GM18951 (cell line): ENCODE measurements around the gene PKDREJ.
"Not testable (repeated sequence)": the region's sequence is repeated elsewhere in the genome, so short reads cannot be mapped to it uniquely, and the experiment has no call there.

Experiments used
- POLR2A ChIP-seq: IDR thresholded peaks from 4 replicates; pipeline ENCODE4 v1.6.1; 2011; ENCODE audit warnings: mild to moderate bottlenecking; ENCODE audit not compliant: insufficient read length, insufficient read depth; ENCODE audit errors: extremely low read depth
- in situ Hi-C: fragments of 300-500 bp; cut with MboI; formaldehyde crosslinking; loops from one replicate; pipeline ENCODE4 v1.12.0; 2022; ENCODE audit warnings: low sequenced_read_pairs, mixed read lengths, inconsistent platforms; ENCODE audit not compliant: unreplicated experiment

Gene PKDREJ

DNA sequence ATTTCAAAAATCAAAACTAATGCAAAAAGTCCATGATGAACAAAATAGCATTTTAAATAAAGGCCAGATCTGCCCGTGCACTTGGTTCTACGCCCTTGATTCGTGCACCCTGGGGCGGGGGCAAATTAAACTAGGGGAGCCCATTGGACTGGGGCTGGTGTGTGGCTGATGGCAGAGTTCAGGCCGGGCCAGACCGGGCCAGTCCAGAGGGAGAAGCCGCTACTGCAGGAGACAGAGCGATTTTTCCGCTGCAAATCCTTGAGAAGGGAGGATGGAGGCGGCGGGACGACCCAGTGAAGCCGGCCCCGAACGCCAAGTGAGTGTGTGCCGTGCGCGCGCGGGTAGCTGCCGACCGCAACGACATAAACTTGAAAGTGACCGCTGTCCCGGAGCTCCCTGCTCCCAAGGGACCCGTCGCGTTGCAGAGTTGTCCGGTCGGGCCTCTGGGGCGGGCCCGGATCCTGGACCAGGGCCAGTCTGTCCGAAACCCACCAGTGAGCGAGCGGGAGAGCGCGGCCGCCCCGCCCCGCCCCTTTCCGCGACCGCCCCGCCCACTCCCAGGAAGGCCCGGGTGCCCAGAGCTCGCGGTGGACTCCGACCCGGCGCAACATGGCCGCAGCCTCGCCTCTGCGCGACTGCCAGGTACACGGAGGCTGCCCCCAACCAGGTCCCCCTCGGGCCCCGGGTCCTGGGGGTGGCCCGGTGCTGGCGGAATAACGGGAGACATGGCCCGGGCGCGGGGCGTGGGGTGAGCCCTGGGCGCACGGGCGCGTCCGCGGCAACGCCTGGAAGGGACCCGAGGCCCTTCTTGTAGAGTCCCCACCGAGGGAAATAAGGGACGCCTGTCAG is 4.5 kb upstream of the PKDREJ start, which contains the start of gene TTC38:
Gene TTC38, plus strand, starts transcription at position 578 of the 849 bp plus-strand sequence. Its CDS starts 32 bp downstream, at position 610.
- in situ Hi-C loops: no loop called here
- peak; percentile 76 for TF ChIP-seq POLR2A

DNA sequence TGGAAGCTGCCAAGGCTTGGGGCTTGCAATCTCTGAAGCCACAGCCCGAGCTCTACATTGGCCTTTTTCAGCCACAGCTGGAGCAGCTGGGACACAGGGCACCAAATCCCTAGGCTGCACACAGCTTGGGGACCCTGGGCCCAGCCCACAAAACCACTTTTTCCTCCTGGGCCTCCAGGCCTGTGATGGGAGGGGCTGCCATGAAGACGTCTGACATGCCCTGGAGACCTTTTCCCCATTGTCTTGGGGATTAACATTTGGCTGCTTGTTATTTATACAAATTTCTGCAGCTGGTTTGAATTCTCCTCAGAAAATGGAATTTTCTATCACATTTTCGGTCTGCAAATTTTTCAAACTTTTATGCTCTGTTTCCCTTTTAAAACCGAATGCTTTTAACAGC is 2.5 kb upstream of the PKDREJ start:
- in situ Hi-C loops: not testable (repeated sequence)

DNA sequence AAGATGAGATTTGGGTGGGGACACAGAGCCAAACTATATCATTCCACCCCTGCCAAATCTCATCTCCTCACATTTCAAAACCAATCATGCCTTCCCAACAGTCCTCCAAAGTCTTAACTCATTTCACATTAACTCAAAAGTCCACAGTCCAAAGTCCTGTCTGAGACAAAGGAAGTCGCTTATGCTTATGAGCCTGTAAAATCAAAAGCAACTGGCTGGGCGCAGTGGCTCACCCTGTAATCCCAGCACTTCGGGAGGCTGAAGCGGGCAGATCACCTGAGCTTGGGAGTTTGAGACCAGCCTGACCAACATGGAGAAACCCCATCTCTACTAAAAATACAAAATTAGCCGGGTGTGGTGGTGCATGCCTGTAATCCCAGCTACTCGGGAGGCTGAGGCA is 1.4 kb upstream of the PKDREJ start:
- in situ Hi-C loops: not testable (repeated sequence)

DNA sequence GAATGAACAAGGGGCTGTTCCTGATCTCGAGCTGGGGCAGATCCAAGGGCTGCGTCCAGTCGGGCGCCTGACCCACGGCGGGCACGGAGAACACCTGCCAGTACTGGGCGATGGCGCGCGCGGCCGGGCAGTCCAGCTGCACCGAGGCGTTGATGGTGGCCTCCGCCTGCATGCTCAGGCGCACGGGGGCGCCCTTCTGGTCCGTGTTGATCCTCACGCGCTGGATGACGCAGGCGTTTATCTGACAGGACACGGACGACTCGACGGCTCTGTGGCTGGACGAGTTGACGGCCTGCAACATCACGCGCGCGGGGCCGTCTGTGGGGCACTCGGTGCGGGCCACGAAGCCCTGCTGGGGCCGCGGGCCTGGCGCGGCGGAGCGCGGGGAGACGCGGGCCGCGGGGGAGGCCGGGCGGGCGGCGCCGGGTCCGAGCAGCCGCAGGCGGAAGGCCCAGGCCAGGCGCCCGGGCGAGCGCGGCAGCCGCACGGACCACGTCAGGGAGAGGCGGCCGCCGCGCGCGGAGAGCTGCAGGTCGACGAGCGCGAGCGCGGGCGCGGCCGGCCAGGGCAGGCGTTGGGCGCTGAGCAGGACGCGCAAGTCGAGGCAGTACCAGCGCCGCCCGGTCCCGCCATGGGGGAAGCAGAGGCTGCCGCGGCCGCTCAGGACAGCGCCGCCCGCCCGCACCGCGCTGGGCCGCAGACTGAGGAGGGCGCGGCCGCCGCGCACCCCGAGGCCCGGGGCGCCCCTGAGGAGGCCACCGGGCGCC is 511 bp downstream of the PKDREJ start:
- in situ Hi-C loops: no loop called here
- TF ChIP-seq POLR2A: no peak

DNA sequence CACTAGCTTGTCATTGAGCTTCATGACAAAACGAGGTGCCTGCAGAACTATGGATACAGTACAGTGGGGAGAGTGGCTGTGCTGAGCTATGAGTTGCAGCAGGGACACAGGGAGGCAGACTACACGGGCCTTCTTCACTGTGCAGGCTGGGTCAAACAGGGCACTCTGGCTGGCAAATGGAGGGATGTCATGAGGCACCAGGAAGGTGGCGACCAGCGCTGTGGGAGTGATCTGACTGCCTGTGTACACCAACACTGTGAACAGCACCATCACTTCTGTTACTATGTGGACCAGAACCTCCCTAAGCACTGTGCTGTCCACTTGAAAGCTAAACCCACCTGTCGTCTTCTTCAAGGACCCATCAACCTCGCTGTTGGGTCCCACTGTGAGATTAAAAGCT is 3.1 kb downstream of the PKDREJ start:
- no peak for TF ChIP-seq POLR2A
- in situ Hi-C loops: no loop called here

DNA sequence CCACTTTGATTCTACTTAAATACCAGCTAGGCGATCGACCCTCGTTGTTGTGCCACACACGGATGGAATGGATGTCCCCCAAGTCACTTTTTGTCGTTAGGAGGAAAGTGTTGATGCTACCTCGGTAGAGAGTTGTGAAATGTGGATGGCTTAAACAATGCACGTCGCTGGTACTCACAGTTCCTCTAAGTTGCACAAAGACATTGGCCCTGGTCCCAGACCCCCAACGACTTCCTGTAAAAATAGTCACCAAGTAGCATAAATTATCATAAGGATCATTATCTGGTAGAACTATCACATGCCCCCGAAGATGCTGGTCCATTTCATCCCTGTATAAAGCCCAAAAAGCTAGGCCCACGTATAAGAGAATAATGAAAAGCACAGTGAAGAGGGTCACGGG is 3.8 kb downstream of the PKDREJ start:
- in situ Hi-C loops: no loop called here

DNA sequence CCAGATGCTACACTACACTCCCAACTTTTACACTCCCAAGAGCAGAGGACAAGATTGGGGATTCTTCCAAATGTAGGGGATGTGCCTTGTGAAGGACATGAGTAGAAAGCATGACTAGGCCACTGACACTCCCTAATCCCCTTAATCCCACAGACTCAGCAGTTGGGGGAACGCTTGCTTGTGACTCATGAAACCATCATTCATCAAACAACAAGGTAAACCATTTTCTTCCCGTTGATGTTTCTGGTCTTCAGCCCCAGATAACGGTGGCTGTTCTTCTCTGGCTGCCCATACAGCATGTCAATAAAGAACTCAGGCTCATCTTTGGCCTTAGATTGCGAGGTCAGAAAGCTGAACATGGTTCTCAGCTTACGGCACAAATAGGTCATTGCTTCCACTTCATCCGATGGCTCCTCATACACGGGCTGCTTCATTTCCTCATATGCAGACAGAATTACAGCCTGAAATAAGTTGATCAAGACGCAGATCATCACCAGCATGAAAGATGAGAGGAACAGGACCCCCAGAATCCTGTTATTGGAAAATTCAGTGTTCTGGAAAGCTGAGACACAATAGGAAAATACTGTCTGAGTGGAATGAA is 6.7 kb downstream of the PKDREJ start:
- in situ Hi-C loops: no loop called here
- no peak for TF ChIP-seq POLR2A

More for the DNA sequence above, 3.8 kb downstream of the PKDREJ start:
- TF ChIP-seq POLR2A: no peak

DNA sequence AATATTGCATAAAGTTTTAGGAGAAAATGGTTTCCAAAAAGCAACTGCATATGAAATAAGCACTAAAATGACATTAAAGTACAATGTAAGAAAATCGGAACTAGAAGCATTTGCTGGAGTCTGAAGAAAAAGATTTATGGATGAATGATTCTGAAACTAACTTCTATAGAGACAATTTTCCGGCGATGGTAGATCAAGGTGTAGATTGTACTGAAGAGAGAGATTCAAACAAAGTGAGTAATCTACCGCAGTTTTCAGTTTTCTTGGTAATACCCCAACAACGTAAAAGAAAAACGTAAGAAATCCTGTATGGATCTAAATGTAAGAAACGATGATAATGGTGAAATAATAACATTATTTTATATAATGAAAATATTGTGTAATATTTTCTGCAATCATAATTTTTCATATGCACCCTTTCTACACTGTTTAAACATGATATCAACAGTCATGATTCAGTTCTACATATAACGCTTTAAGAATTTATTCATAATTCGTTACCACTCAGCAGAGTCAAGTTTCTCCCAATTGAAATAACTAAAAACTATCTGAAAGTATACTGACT is 11.2 kb downstream of the PKDREJ start:
- TF ChIP-seq POLR2A: no peak
- in situ Hi-C loops: no loop called here

DNA sequence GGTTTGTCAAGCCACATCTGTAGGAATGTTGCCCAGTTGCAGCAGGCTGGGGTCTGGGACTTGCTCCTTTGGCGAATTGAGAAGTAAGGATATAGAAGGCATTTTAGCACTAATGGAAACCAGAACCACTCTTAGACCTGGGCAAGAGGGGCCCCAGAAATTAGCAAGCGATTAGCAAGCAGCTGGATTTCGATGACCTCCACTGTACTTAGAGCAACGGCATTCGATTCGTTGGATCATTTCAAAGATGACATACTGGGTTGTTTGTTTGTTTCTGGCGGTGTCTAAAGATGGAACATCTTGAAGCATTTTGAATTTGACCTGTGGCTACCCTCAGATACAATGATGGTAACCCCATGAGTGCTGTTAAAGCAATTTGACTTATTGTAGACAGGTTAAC is 11.9 kb downstream of the PKDREJ start:
- in situ Hi-C loops: no loop called here

DNA sequence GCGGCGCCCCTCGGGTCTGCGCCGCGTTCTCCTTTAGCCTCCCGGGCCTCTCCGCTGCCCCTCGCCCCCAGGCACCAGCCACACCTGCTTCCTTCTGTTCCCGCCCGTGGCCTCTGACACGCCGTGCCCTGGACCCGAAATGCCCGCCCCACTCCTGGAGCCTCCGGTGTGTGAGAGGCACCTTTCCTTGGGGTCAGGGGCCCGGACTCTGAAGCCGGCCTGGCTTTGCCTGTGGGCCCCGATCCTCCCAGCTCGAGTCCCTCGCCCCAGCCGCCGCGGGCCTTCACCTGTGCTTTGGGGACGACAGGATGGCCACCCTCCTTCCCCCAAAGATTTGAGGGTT is 12.4 kb downstream of the PKDREJ start:
- no peak for TF ChIP-seq POLR2A
- in situ Hi-C loops: no loop called here

More for the DNA sequence above, 11.9 kb downstream of the PKDREJ start:
- TF ChIP-seq POLR2A: no peak

DNA sequence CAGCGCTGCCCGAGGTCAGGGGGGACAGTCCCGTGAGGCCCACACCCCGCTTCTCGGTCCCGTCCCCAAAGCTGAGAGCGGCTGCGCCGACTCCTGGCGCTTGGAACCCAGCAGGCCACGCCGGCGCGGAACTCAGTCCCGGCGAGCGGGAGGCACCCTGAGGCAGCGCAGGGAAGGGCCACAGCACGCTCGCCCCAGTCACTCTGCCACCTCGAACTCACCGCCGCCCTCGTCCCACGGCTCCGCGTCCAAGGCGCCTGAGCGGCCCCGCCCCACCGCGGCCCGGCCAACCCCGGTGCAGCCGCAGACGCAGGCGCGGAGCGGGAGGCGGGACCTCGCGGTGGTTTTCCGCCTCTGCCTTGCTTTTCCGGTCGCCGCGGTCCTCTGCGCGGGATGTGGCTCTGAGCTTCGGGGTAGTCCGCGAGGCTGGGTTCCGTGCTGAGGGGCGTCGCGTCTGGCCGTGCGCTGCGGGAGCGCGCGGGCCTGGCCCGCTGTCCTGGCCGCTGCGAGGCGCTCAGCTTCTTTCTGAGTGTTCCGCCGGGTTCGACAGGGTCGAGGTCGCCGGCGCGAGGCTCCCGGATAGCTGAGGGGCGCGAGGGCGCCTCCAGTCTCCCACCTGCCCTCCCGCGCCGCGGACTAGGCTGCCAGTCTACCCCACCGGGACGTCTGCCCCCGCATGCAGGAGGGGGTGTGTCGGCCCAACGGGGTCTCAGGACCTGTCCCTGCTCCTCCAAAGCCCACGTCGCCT is 12.9 kb downstream of the PKDREJ start, which contains the start of gene CDPF1:
Gene CDPF1, minus strand, starts transcription at position 259 of the 748 bp plus-strand sequence. CDS start 2,009 bp downstream, outside the sequence.
- in situ Hi-C loops: no loop called here
- TF ChIP-seq POLR2A: peak; percentile 97

DNA sequence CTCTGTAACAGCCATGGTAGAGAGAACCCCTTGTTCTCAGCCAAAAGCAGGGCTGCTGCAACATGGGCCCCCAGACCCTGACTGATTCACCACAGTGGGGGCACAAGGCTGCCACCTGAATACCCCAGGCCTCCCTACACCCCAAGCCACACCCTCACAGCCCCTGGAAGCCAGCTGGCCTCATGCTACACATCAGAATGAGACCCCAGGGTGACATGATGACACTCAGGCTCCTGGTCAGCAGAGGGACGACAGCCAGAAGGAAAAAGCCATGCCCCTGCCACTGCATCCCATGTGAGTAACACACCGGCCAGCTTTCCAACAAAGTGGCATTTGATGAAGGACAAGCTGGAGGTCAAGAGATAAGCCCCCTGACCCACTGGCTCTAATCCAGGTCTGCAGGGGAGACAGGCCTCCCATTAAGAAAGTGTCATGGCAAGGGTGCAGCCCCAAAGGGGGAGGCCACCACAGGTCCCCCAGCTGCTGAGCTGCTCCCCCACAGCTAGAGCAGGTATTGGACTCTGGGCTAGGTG is 15.6 kb downstream of the PKDREJ start:
- in situ Hi-C loops: no loop called here
- no peak for TF ChIP-seq POLR2A
